Measurements from ENCODE around the gene MYO7B. TPM values are rescaled to one million over a fixed set of nuclear protein-coding genes. Genes with fewer than 3 reads are reported as not detected.

MYO7B gene
- polyA plus RNA-seq, 2 of the 4 experiments (the other 2 are of a cell fraction), result 0.04 to 0.09 TPM

- no peaks in the 10 kb centered on the region for H3K9me3 ChIP-seq
- ChIA-PET POLR2A (interaction anchor here (1.5 kb wide), 1 partner anchor 12 kb away, joined by 7 read pairs; the partner anchor contains the start of gene IWS1), CTCF (no interaction called here)
- WGBS (ENCODE audit: missing lambda C conversion rate), result 82% methylated on average over 12 of the region's 13 CpGs
- ATAC-seq (no peak; a peak in 1 of 6 replicates), FAIRE-seq (no peak), DNase-seq (ENCODE audit: low read depth in 1 of 2, low spot score in 1 of 2) (no peak)
- peaks cover 35% of the 10 kb centered on the region for H3K4me1 ChIP-seq
- TF ChIP-seq RARB (CRISPR knock-in tag; IDR thresholded peaks at IDR 0.05), result no peak
- no peak for TF ChIP-seq USF2 (IDR thresholded peaks at IDR 0.05)
- no peak for TF ChIP-seq MYC (IDR thresholded peaks at IDR 0.05; ENCODE audit: borderline replicate concordance, low read length)
- no peak for TF ChIP-seq TFCP2L1 (CRISPR knock-in tag; IDR thresholded peaks at IDR 0.05)
- TF ChIP-seq FOSB (CRISPR knock-in tag; IDR thresholded peaks at IDR 0.05), result no peak
- TF ChIP-seq MAX (IDR thresholded peaks at IDR 0.05), result no peak
- no peak for TF ChIP-seq ZC3H11A (IDR thresholded peaks at IDR 0.05)
- no peak for TF ChIP-seq ELK1 (IDR thresholded peaks at IDR 0.05; ENCODE audit: low read depth, low read length)
- TF ChIP-seq NFE2L2 (conservative IDR thresholded peaks at IDR 0.05; ENCODE audit: low read length), result no peak
- TF ChIP-seq MAZ (IDR thresholded peaks at IDR 0.05; ENCODE audit: borderline replicate concordance, low read depth, low read length), result no peak
- no peak overlapping the region for H3K27ac ChIP-seq
- no peak overlapping the region for H3K4me3 ChIP-seq
- H3K4me2 ChIP-seq, result no peak overlapping the region
These were observed 21.0 kb upstream of the MYO7B start for GRCh38 chr2:127514485-127514884.

- ChIA-PET POLR2A (no interaction called here), CTCF (interaction anchor here (0.5 to 1.5 kb wide), 2 partner anchors 9 to 192 kb away, joined by 3 read pairs; no protein-coding TSS in a partner anchor)
- DNase-seq (ENCODE audit: low read depth in 1 of 2, low spot score in 1 of 2), result no peak
- TF ChIP-seq ATOH8 (CRISPR knock-in tag; IDR thresholded peaks at IDR 0.05; ENCODE audit: low read depth) (no peak), CTCF (IDR thresholded peaks at IDR 0.05) (no peak), USF2 (IDR thresholded peaks at IDR 0.05) (no peak), FOXS1 (CRISPR knock-in tag; IDR thresholded peaks at IDR 0.05) (no peak), FOSL2 (IDR thresholded peaks at IDR 0.05) (no peak), FOSL2 (CRISPR knock-in tag; IDR thresholded peaks at IDR 0.05) (no peak), RNF2 (IDR thresholded peaks at IDR 0.05; ENCODE audit: borderline replicate concordance, low read depth) (no peak), HMGXB4 (CRISPR knock-in tag; IDR thresholded peaks at IDR 0.05; ENCODE audit: borderline replicate concordance) (no peak), CEBPB (IDR thresholded peaks at IDR 0.05) (no peak), KDM5A (IDR thresholded peaks at IDR 0.05) (no peak), ZC3H11A (IDR thresholded peaks at IDR 0.05) (no peak), TFCP2L1 (CRISPR knock-in tag; IDR thresholded peaks at IDR 0.05) (no peak), MAZ (IDR thresholded peaks at IDR 0.05; ENCODE audit: borderline replicate concordance, low read depth, low read length) (no peak), ZNF302 (CRISPR knock-in tag; IDR thresholded peaks at IDR 0.05) (no peak), JUNB (IDR thresholded peaks at IDR 0.05) (no peak)
- Histone ChIP-seq H3K4me2 (no peak overlapping the region), H3K4me1 (peaks cover 26% of the 10 kb centered on the region; the same call in 2 of the 3 replicates), H3K9me3 (no peaks in the 10 kb centered on the region), H3K27ac (no peak overlapping the region), H3K4me3 (no peak overlapping the region)
- no peak for FAIRE-seq
- no peak; a peak in 1 of 6 replicates for ATAC-seq
- 81% methylated on average over 6 of the region's 6 CpGs for WGBS (ENCODE audit: missing lambda C conversion rate)
These were observed 20.0 kb upstream of the MYO7B start for GRCh38 chr2:127515383-127515915.

Measured in A549 (cell line).